DMS53 treated with DMSO at 0.1 percent for 48 hours (cell line): ENCODE results near the gene KISS1R.

Source experiments
- DNase-seq: peaks from one replicate; lab custom pipeline; 2025; ENCODE audit not compliant: unreplicated experiment; lab: John Stamatoyannopoulos, UW

The KISS1R gene

DNA sequence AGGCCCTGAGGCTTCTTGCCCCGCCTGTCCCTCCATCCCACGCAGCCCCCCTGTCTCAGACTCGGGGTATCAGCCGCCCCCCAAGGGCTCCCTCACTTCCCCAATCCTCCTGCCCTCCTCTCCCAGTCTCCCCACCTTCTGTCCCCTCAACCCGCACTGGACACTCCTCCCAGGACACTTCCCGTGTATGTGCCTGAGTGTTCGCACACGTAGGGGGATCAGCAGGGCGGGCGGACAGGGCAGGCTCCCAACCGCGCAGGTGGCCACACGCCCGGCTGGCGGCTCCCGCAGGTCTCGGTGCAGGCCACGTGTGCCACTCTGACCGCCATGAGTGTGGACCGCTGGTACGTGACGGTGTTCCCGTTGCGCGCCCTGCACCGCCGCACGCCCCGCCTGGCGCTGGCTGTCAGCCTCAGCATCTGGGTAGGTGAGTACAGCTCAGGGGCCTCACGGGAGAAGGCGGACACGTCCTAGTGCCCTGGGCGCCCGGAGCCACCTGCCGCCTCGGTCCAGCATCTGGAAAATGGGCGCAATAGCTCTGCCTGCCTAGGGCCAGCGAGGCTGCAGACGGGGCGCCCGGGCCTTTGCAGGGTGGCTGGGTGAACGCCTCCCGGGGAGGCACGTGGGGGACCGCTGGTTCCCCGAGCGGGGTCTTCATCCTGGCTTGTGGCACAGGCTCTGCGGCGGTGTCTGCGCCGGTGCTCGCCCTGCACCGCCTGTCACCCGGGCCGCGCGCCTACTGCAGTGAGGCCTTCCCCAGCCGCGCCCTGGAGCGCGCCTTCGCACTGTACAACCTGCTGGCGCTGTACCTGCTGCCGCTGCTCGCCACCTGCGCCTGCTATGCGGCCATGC is 2.3 kb downstream of the KISS1R start:
- peak; percentile 59 for DNase-seq

DNA sequence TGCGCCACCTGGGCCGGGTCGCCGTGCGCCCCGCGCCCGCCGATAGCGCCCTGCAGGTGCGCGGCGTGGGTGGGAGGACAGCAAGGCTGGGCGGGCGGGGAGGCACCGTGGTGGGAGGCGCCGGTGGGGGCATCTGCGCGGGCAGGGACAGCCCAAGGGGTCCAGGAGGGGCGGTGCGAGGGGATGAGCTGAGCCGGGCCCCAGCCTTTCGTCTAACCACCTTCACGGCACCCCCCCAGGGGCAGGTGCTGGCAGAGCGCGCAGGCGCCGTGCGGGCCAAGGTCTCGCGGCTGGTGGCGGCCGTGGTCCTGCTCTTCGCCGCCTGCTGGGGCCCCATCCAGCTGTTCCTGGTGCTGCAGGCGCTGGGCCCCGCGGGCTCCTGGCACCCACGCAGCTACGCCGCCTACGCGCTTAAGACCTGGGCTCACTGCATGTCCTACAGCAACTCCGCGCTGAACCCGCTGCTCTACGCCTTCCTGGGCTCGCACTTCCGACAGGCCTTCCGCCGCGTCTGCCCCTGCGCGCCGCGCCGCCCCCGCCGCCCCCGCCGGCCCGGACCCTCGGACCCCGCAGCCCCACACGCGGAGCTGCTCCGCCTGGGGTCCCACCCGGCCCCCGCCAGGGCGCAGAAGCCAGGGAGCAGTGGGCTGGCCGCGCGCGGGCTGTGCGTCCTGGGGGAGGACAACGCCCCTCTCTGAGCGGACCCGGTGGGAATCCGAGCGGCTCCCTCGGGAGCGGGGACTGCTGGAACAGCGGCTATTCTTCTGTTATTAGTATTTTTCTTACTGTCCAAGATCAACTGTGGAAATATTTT is 3.1 kb downstream of the KISS1R start:
- peak; percentile 63 for DNase-seq

- no peak for DNase-seq
These were observed 7.5 kb downstream of the KISS1R start for GRCh38 chr19:924553-925086.

DNA sequence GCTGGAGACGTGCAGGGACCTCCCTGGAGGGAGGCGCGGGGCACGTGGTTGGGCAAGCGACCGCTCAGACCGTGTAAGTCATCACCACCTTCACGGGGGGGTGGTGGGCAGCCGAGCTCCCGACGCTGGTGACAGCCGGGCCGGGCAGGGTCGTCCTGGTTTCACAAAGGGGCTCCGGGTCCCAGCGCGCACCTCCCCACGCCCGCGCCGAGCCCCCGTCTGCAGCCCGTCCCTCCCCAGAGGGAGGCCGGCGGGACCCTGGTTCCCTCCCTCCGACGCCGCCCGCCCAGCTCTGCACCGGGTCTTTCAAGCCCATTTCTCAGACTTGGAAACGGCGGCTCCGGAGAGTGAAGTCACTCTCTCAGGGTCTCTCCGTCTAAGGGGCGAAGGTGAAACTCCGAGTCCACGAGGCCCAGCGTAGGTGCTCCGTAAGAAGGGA is 8.0 kb downstream of the KISS1R start:
- peak; percentile 56 for DNase-seq

- DNase-seq, result peak; percentile 70
These were observed 8.6 kb downstream of the KISS1R start, which contains the start of gene ARID3A for GRCh38 chr19:925526-926322. Gene ARID3A, plus strand, starts transcription at chr19:926035. Its CDS starts 3,494 bp downstream, at chr19:929529.

DNA sequence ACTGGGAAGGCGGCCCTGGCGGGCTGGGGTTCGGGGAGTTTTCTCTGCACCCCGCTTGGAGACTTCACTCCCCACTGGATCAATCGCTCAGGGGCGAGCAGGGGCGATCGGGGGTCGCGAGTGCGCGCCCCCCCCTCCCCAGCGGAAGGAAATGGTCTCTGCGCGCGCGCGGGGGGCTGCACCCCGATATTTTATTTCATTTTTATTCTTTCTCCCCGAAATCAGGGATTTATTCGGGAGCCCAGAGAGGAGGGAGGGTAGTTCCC is 9.1 kb downstream of the KISS1R start:
- DNase-seq, result no peak

GRCh38 chr19:926589-927350 is 9.6 kb downstream of the KISS1R start:
- no peak for DNase-seq

GRCh38 chr19:927351-927779 is 10.2 kb downstream of the KISS1R start:
- DNase-seq, result no peak

DNA sequence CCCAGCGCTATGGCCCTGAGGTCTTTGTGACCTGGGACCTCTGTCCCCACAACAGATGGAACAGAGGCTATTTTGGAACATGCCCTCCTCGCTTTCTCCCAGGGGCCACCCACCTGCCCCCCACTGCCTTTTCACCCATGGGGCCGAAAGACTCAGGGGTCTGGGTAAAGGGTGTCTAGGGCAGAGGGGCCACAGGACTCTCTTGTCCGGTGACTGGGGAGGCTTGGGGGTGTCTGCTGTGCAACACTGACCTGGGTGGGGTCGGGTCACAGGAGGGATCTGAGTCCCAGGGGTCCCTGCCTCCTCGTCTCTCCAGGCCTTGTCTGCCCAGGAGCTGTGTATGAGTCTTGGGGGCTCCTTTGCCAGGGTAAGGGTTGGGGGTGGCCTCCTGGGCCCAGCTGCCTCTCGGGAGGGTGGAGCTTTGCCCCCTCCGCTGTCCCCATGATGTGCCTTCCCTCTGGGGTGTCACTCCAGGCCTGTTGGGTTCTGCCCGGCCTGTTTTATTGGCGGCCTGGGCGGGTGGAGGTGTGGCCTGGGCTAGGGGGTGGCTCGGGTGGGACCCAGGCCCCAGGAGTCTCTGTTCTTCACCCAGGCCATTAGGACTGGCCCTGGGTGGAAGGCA is 10.8 kb downstream of the KISS1R start:
- DNase-seq, result no peak

DNA sequence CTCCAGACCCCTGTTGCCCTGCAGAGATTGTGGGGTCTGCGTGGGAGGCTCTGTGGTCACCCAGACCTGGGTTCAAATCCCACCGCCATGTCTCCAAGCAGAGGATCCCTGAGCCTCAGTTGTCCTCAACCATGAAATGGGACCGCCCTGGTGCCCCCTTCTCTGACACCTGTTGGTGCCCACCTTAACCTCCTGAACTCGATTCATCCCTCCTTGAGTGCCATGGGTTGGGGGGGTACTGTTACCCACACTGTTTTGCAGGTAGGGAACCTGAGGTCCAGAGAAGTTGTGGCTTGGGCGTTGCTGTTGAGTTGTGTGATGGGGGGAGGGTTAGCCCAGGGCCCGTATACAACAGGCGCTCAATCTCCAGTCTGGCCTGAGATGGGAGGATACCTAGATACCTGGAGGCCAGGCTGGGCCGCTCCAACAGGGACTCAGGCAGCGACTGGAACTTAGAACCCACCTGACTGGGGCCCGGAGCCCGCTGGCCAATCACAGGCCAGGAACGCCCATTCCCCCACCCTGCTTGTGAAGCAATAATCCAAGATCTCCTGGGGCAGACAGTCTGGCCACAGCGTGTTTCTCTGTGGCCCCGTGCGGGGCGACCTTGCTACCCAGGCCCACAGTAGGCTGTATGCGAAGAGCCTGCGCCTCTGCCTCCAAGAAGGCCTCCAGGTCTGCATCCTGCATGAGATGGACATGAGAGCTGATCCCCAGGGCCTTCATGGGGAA is 11.5 kb downstream of the KISS1R start:
- DNase-seq, result no peak

GRCh38 chr19:929203-929890 is 12.2 kb downstream of the KISS1R start:
- no peak for DNase-seq

- no peak for DNase-seq
These were observed 12.7 kb downstream of the KISS1R start for GRCh38 chr19:929891-930258.

DNA sequence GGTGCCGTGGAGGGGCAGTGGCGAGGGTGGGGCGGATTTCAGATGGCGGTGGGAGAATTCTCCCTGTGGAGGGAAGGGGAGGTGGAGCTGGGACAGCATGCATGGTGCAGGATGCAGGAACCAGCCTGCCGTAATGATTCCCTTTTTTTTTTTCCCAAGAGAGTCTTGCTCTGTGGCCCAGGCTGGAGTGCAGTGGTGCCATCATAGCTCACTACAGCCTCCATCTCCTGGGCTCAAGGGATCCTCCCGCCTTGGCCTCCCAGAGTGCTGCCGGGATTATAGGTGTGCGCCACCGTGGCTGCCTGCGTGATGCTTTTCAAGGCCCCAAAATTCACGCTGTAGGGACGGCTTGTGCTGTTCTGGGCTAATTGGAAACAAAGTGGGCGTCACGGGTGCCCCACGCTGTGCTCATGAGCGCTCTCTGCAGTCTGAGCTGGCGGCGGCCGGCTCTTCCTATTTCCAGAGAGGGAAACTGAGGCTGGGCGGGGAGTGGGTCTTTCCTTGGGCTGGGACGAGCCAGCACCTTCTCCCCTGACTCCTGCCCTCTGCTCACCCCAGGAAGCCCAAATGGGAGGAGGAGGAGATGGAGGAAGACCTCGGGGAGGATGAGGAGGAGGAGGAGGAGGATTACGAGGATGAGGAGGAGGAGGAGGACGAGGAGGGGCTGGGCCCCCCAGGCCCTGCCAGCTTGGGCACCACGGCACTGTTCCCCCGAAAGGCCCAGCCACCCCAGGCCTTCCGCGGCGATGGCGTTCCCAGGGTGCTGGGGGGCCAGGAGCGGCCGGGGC is 14.9 kb downstream of the KISS1R start:
- no peak for DNase-seq

DNA sequence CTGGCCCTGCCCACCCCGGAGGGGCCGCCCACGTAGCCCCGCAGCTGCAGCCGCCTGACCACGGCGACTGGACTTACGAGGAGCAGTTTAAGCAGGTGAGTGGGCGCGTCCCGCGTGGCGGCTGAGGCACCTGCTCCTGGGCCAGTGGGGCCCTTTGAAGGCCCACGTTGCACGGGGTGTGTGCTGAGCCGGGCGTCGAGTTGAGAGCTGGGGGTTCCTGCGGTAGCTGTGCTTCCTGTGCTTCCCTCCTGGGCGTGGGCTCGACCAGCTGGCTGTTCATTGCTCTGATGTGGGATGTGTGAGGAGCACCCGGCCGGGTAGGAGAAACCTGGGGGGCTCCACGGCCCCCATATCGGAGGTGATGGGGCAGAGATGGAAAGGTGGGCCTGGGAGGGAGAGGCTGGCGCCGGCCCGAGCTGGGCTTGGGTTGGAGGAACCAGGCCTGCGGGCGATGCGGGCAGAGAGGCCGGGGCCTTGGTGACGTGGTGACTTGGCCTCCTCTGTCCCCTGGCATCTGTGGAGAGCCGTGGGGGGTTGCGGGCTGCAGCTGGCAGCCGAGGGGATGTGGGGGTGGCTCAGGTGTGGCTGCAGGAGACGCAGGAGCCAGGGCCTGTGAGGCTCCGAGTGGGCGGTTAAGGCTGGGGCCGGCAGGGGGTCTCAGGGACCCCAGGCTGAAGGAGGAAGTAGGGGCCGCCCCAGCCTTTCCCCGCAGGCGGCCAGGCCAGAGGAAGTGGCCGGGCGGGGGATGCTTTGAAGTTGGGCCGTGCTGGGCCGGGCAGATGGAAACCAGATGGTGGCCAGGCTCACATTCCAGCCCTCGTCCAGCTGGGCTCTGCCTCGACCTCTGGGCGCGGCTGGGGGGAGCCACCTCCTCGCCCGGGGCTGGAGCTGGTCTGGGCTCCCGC is 15.8 kb downstream of the KISS1R start:
- no peak for DNase-seq

DNA sequence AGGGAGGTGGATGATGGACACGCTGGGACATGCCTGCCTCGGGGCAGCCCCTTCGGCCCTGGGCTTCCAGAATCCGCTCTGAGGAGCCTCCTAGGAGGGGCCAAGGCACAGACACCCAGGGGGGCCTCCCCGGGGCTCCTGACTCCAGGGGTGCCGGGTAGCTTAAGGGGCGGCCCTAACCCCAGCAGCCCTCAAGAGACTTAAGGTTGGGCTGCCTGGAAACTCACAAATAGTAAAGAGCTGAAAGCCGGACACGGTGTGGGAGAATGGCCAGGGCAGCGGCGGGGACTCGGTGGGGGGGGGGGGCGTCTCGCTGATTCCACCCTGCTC is 16.4 kb downstream of the KISS1R start:
- DNase-seq, result no peak

GRCh38 chr19:934197-934840 is 17.2 kb downstream of the KISS1R start:
- no peak for DNase-seq
